Vagina (tissue), 2 donors: ENCODE measurements around the gene SLC13A3. TPM values are rescaled to one million over a fixed set of nuclear protein-coding genes. Genes with fewer than 3 reads are reported as not detected.

ENCODE experiments used
- DNase-seq, 2 donors: peaks; one replicate each; pipeline ENCODE4 v3.0.0-alpha.2; 2017; ENCODE audit errors: extremely low spot score in 2 of 2
- H3K27ac ChIP-seq: fragments of 200-600 bp; sonication (generic); one replicate; pipeline ENCODE4 v1.5.1; 2019
- H3K27me3 ChIP-seq: fragments of 200-600 bp; sonication (generic); one replicate; pipeline ENCODE4 v1.5.1; 2019
- H3K36me3 ChIP-seq, 2 donors: fragments of 200-600 bp; sonication (generic); one replicate each; pipeline ENCODE4 v1.5.1; 2017 to 2019
- H3K4me1 ChIP-seq: fragments of 200-600 bp; sonication (generic); one replicate; pipeline ENCODE4 v1.5.1; 2019
- H3K4me3 ChIP-seq, 2 donors: fragments of 200-600 bp; sonication (generic); 1 replicate in 1 of 2; 2 replicates in 1 of 2; pipeline ENCODE4 v1.5.1; 2016 to 2019
- H3K9me3 ChIP-seq: fragments of 200-600 bp; sonication (generic); one replicate; pipeline ENCODE4 v1.5.1; 2019
- POLR2A ChIP-seq, 2 donors: fragments of 450-650 bp; IDR thresholded peaks; one replicate each; pipeline ENCODE4 v1.6.1; 2017; ENCODE audit warnings: antibody characterized with exemption in 2 of 2, mild to moderate bottlenecking in 2 of 2, moderate library complexity in 2 of 2
- POLR2AphosphoS5 ChIP-seq, 2 donors: sonication (generic); formaldehyde crosslinking; IDR thresholded peaks; one replicate each; pipeline ENCODE4 v1.9.0; 2017; ENCODE audit warnings: antibody characterized with exemption in 2 of 2, mild to moderate bottlenecking in 2 of 2, low read depth in 1 of 2; ENCODE audit not compliant: insufficient read depth in 1 of 2
- intact Hi-C: fragments of 100-400 bp; cut with DNase I; formaldehyde crosslinking; loops from one replicate; pipeline ENCODE4 v1.15.1; 2023
- total RNA-seq: library from RNA; depleted of rRNA; stranded (reverse); fragments of >200 nt; gene quantifications from one replicate; pipeline ENCODE4 v1.2.3, GENCODE V29; 2016
- TF ChIP-seq, protein P1 (sequence below), 3 experiments: fragments of 450-650 bp in 2 of 3; fragments of 200-600 bp in 1 of 3; sonication (generic) in 1 of 3; IDR thresholded peaks; one replicate each; pipeline ENCODE4 v1.5.1; 2017 to 2019; ENCODE audit warnings: antibody characterized with exemption in 3 of 3, mild to moderate bottlenecking in 2 of 3, moderate library complexity in 2 of 3

The SLC13A3 gene
- total RNA-seq, 1 donor from 2014 or later = 1.2 TPM

GRCh38 chr20:46650575-46651090 is 626 bp downstream of the SLC13A3 start:
- Histone ChIP-seq H3K36me3 (no peaks in the 10 kb centered on the region), H3K4me3 (no peak overlapping the region), H3K9me3 (no peaks in the 10 kb centered on the region), H3K4me1 (no peaks in the 10 kb centered on the region), H3K27ac (no peak overlapping the region), H3K27me3 (no peaks in the 10 kb centered on the region)
- peak in 1 of 2 donors; percentile 52 for DNase-seq
- TF ChIP-seq POLR2AphosphoS5 (IDR thresholded peaks at IDR 0.05; ENCODE audit: insufficient read depth in 1 of 2, low read depth in 1 of 2) = no peak
- TF ChIP-seq POLR2A (IDR thresholded peaks at IDR 0.05) = no peak
- TF ChIP-seq, protein P1, sequence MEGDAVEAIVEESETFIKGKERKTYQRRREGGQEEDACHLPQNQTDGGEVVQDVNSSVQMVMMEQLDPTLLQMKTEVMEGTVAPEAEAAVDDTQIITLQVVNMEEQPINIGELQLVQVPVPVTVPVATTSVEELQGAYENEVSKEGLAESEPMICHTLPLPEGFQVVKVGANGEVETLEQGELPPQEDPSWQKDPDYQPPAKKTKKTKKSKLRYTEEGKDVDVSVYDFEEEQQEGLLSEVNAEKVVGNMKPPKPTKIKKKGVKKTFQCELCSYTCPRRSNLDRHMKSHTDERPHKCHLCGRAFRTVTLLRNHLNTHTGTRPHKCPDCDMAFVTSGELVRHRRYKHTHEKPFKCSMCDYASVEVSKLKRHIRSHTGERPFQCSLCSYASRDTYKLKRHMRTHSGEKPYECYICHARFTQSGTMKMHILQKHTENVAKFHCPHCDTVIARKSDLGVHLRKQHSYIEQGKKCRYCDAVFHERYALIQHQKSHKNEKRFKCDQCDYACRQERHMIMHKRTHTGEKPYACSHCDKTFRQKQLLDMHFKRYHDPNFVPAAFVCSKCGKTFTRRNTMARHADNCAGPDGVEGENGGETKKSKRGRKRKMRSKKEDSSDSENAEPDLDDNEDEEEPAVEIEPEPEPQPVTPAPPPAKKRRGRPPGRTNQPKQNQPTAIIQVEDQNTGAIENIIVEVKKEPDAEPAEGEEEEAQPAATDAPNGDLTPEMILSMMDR (IDR thresholded peaks at IDR 0.05) = no peak
- intact Hi-C loops = no loop called here

DNA sequence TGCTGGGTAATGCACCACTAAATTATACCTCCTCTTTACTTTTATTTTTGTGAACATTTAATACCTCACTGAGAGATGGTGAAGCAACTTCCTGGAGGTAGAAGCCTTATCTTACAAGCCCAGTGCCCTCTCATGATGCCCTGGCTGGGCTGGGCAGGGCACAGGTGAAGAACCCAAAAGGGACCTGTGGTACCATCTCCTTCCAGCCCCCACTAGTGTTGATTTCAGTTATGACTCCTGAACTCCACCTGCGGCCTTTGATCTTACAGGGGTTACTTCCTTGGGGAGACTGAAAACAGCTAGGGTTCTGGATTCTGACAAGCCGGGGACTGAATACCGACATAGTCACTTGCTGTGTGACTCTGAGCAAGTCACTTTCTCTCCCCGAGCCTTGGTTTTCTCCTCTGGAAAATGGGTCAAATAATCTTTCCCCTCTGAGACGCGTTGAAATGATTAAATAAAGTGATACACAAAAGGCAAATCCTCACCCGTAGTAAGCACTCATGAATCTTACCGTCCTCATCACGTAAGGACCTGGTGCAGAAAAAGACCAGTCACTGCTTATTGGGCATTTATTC is 1.2 kb downstream of the SLC13A3 start:
- DNase-seq = peak; percentile 22 to 67
- H3K4me1 ChIP-seq = no peaks in the 10 kb centered on the region
- intact Hi-C loops = no loop called here
- no peak overlapping the region for H3K27ac ChIP-seq
- no peaks in the 10 kb centered on the region for H3K9me3 ChIP-seq
- no peaks in the 10 kb centered on the region for H3K27me3 ChIP-seq
- H3K36me3 ChIP-seq = no peaks in the 10 kb centered on the region
- H3K4me3 ChIP-seq = no peak overlapping the region
- TF ChIP-seq, protein P1 (IDR thresholded peaks at IDR 0.05) = no peak
- TF ChIP-seq POLR2A (IDR thresholded peaks at IDR 0.05) = no peak
- no peak for TF ChIP-seq POLR2AphosphoS5 (IDR thresholded peaks at IDR 0.05; ENCODE audit: insufficient read depth in 1 of 2, low read depth in 1 of 2)

GRCh38 chr20:46649650-46649949 is 1.7 kb downstream of the SLC13A3 start:
- Histone ChIP-seq H3K4me3 (no peak overlapping the region), H3K4me1 (no peaks in the 10 kb centered on the region), H3K9me3 (no peaks in the 10 kb centered on the region), H3K36me3 (no peaks in the 10 kb centered on the region), H3K27ac (no peak overlapping the region), H3K27me3 (no peaks in the 10 kb centered on the region)
- DNase-seq = no peak
- TF ChIP-seq POLR2A (IDR thresholded peaks at IDR 0.05) (no peak), POLR2AphosphoS5 (IDR thresholded peaks at IDR 0.05; ENCODE audit: insufficient read depth in 1 of 2, low read depth in 1 of 2) (no peak)
- TF ChIP-seq, protein P1 (IDR thresholded peaks at IDR 0.05) = no peak
- intact Hi-C loops = no loop called here

GRCh38 chr20:46648903-46649649 is 2.2 kb downstream of the SLC13A3 start:
- Histone ChIP-seq H3K9me3 (no peaks in the 10 kb centered on the region), H3K4me1 (no peaks in the 10 kb centered on the region), H3K36me3 (no peaks in the 10 kb centered on the region), H3K27me3 (no peaks in the 10 kb centered on the region), H3K4me3 (no peak overlapping the region), H3K27ac (no peak overlapping the region)
- TF ChIP-seq POLR2A (IDR thresholded peaks at IDR 0.05) = no peak
- TF ChIP-seq, protein P1 (IDR thresholded peaks at IDR 0.05) = no peak
- TF ChIP-seq POLR2AphosphoS5 (IDR thresholded peaks at IDR 0.05; ENCODE audit: insufficient read depth in 1 of 2, low read depth in 1 of 2) = no peak
- intact Hi-C loops = no loop called here
- DNase-seq = peak in 1 of 2 donors; percentile 43

DNA sequence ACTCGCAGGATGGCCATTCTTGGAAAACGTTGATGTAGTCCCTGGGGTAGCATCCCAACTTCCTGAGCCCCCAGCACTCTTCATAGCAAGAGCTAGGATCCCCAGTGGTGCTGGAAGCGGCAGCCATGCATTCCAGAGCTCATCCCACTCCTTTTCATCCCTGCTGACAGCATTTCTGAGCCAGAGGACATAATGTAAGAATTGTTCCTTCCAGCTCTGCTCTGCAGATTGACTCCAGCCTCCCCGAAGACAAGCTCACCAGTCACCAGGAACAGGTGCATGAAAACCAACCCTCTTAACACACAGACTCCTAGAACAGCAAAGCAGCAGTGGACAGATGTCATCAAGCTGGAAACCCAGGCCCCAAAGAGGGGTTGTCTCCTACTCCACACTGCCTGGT is 3.8 kb downstream of the SLC13A3 start:
- Histone ChIP-seq H3K27ac (no peak overlapping the region), H3K9me3 (no peaks in the 10 kb centered on the region), H3K4me3 (no peak overlapping the region), H3K36me3 (no peaks in the 10 kb centered on the region), H3K27me3 (no peaks in the 10 kb centered on the region), H3K4me1 (no peaks in the 10 kb centered on the region)
- DNase-seq = peak in 1 of 2 donors; percentile 46
- intact Hi-C loops = no loop called here
- TF ChIP-seq POLR2AphosphoS5 (IDR thresholded peaks at IDR 0.05; ENCODE audit: insufficient read depth in 1 of 2, low read depth in 1 of 2) (no peak), POLR2A (IDR thresholded peaks at IDR 0.05) (no peak)
- TF ChIP-seq, protein P1 (IDR thresholded peaks at IDR 0.05) = no peak
